GM10266 (cell line): Measurements from ENCODE around the gene ECD.

Experiments used
- DNase-seq: peaks from one replicate; pipeline ENCODE4 v3.0.0; 2012; ENCODE audit errors: extremely low spot score
- CTCF ChIP-seq: IDR thresholded peaks from 2 replicates; pipeline ENCODE4 v1.5.1; 2012; ENCODE audit warnings: mild to moderate bottlenecking, low read depth; ENCODE audit not compliant: control insufficient read depth, insufficient read depth; ENCODE audit errors: missing control alignments

The ECD gene

GRCh38 chr10:73099141-73099540 is 68.7 kb downstream of the ECD start:
- no peak for TF ChIP-seq CTCF
- no peak for DNase-seq

GRCh38 chr10:73097305-73097670 is 70.5 kb downstream of the ECD start:
- no peak for TF ChIP-seq CTCF

GRCh38 chr10:73096449-73097304 is 71.1 kb downstream of the ECD start, which contains the start of gene P4HA1:
Gene P4HA1 (minus strand): TSS chr10:73096866. CDS start chr10:73074883, 21,983 bp downstream.
- peak; percentile 95 for DNase-seq
- peak; percentile 86 for TF ChIP-seq CTCF

More at GRCh38 chr10:73097305-73097670, 70.5 kb downstream of the ECD start:
- no peak for DNase-seq

- peak; percentile 52 for DNase-seq
- no peak for TF ChIP-seq CTCF
Observed at GRCh38 chr10:73096041-73096448, 71.8 kb downstream of the ECD start.

- peak; percentile 35 for DNase-seq
Observed at GRCh38 chr10:73095481-73096021, 72.3 kb downstream of the ECD start.

GRCh38 chr10:73094986-73095480 is 72.8 kb downstream of the ECD start:
- no peak for DNase-seq

More at GRCh38 chr10:73095481-73096021, 72.3 kb downstream of the ECD start:
- TF ChIP-seq CTCF: no peak

More at GRCh38 chr10:73094986-73095480, 72.8 kb downstream of the ECD start:
- no peak for TF ChIP-seq CTCF
